GM23338 (cell line): ENCODE data around the gene KRT32. TPM values are rescaled to one million over a fixed set of nuclear protein-coding genes. Genes with fewer than 3 reads are reported as not detected.

Experiments
- ATAC-seq: fragments of 200-7000 bp; cut with Tn5 transposase; 3 replicates; pipeline ENCODE4 v1.9.1; 2020
- DNase-seq: peaks from one replicate; pipeline ENCODE4 v3.0.0-alpha.2; 2015; ENCODE audit warnings: low spot score
- H2AFZ ChIP-seq: fragments of 200-600 bp; sonication (generic); 2 replicates; pipeline ENCODE4 v1.8.0; 2016; ENCODE audit warnings: antibody characterized with exemption, mild to moderate bottlenecking, moderate library complexity
- H3F3A ChIP-seq: fragments of 200-600 bp; sonication (generic); replicated peaks from 2 replicates; pipeline ENCODE4 v1.8.0; 2017; ENCODE audit warnings: antibody characterized with exemption, mixed run types, low read depth
- H3K27ac ChIP-seq: fragments of 200-600 bp; sonication (generic); 2 replicates; pipeline ENCODE4 v1.6.1; 2016; ENCODE audit warnings: low read depth
- H3K27me3 ChIP-seq: fragments of 200-600 bp; sonication (generic); 2 replicates; pipeline ENCODE4 v1.8.0; 2016; ENCODE audit warnings: mild to moderate bottlenecking, mixed run types, moderate library complexity; ENCODE audit not compliant: insufficient read depth
- H3K36me3 ChIP-seq: fragments of 200-600 bp; sonication (generic); 2 replicates; pipeline ENCODE4 v1.8.0; 2016; ENCODE audit warnings: mild to moderate bottlenecking; ENCODE audit not compliant: insufficient read depth
- H3K4me1 ChIP-seq: fragments of 200-600 bp; sonication (generic); 2 replicates; pipeline ENCODE4 v1.8.0; 2016; ENCODE audit warnings: mild to moderate bottlenecking, moderate library complexity; ENCODE audit not compliant: insufficient read depth
- H3K4me2 ChIP-seq: fragments of 200-600 bp; sonication (generic); 2 replicates; pipeline ENCODE4 v1.7.1; 2017; ENCODE audit warnings: mixed run types
- H3K4me3 ChIP-seq: fragments of 200-600 bp; sonication (generic); 2 replicates; pipeline ENCODE4 v1.6.1; 2016; ENCODE audit warnings: mixed run types
- H3K79me2 ChIP-seq: fragments of 200-600 bp; sonication (generic); replicated peaks from 2 replicates; pipeline ENCODE4 v1.8.0; 2017; ENCODE audit warnings: mild to moderate bottlenecking; ENCODE audit not compliant: insufficient read depth
- H3K9me2 ChIP-seq: fragments of 200-600 bp; sonication (generic); 2 replicates; pipeline ENCODE4 v1.8.0; 2017; ENCODE audit not compliant: insufficient read depth
- H4K20me1 ChIP-seq: fragments of 200-600 bp; sonication (generic); replicated peaks from 2 replicates; pipeline ENCODE4 v1.8.0; 2017; ENCODE audit warnings: mild to moderate bottlenecking; ENCODE audit not compliant: insufficient read depth
- H3K27ac Mint-ChIP-seq: 2 replicates; pipeline ENCODE4 v1.8.0; 2020; ENCODE audit warnings: inconsistent platforms, mild to moderate bottlenecking, moderate library complexity, mixed read lengths
- H3K27me3 Mint-ChIP-seq: 3 replicates; pipeline ENCODE4 v1.8.0; 2022; ENCODE audit warnings: low read depth, mild to moderate bottlenecking, moderate library complexity, mixed read lengths, inconsistent platforms; ENCODE audit not compliant: insufficient read depth, poor library complexity
- H3K36me3 Mint-ChIP-seq: 3 replicates; pipeline ENCODE4 v1.8.0; 2021; ENCODE audit warnings: low read depth, mild to moderate bottlenecking, inconsistent platforms, moderate library complexity, mixed read lengths
- H3K4me1 Mint-ChIP-seq: 3 replicates; pipeline ENCODE4 v1.8.0; 2020; ENCODE audit warnings: mild to moderate bottlenecking, inconsistent platforms, mixed read lengths
- H3K4me3 Mint-ChIP-seq: 3 replicates; pipeline ENCODE4 v1.8.0; 2021; ENCODE audit warnings: moderate library complexity, mild to moderate bottlenecking, inconsistent platforms, mixed read lengths
- H3K9me3 Mint-ChIP-seq: 3 replicates; pipeline ENCODE4 v1.8.0; 2020; ENCODE audit warnings: moderate library complexity, mild to moderate bottlenecking, inconsistent platforms, mixed read lengths
- CREB1 ChIP-seq: fragments of 250-450 bp; sonication (Bioruptor Pico); IDR thresholded peaks from 2 replicates; pipeline ENCODE4 v1.5.0; 2020; ENCODE audit warnings: low read depth, mild to moderate bottlenecking, moderate library complexity
- CTCF ChIP-seq, 2 experiments: fragments of 200-600 bp in 1 of 2; sonication (generic) in 1 of 2; conservative IDR thresholded peaks; 2 replicates each; pipeline versions ENCODE4 v1.5.1 to v1.6.1; 2016 to 2017; ENCODE audit warnings: antibody characterized with exemption in 2 of 2, low read depth in 2 of 2, mild to moderate bottlenecking in 2 of 2, moderate library complexity in 1 of 2
- EZH2 ChIP-seq: fragments of 200-600 bp; sonication (generic); IDR thresholded peaks from one replicate; pipeline ENCODE4 v1.8.0; 2017; ENCODE audit warnings: antibody characterized with exemption, mild to moderate bottlenecking, low read depth; ENCODE audit not compliant: unreplicated experiment
- EZH2phosphoT487 ChIP-seq: fragments of 200-600 bp; sonication (generic); IDR thresholded peaks from one replicate; pipeline ENCODE4 v1.8.1; 2018; ENCODE audit warnings: antibody characterized with exemption; ENCODE audit not compliant: unreplicated experiment
- JUNB ChIP-seq: IDR thresholded peaks from one replicate; pipeline ENCODE4 v1.6.1; 2016; ENCODE audit warnings: antibody characterized with exemption; ENCODE audit not compliant: unreplicated experiment
- NANOG ChIP-seq: IDR thresholded peaks from 2 replicates; pipeline ENCODE4 v1.6.1; 2016; ENCODE audit warnings: antibody characterized with exemption, borderline replicate concordance
- POLR2AphosphoS5 ChIP-seq: IDR thresholded peaks from 2 replicates; pipeline ENCODE4 v1.6.1; 2016; ENCODE audit warnings: antibody characterized with exemption, low read depth
- STAT1 ChIP-seq: IDR thresholded peaks from one replicate; pipeline ENCODE4 v1.6.1; 2016; ENCODE audit warnings: antibody characterized with exemption; ENCODE audit not compliant: unreplicated experiment
- ZNF331 ChIP-seq: fragments of 250-450 bp; sonication (Bioruptor Pico); IDR thresholded peaks from 2 replicates; pipeline ENCODE4 v1.5.0; 2020; ENCODE audit warnings: low read depth, mild to moderate bottlenecking, moderate library complexity
- polyA plus RNA-seq: library from polyadenylated mRNA; unstranded; fragments of >200 nt; fragmentation: Nextera tagmentation; extraction: Ambion mirVana; gene quantifications from 2 replicates; pipeline ENCODE4 v1.2.1, GENCODE V29; 2016
- total RNA-seq: library from RNA; depleted of rRNA; stranded (reverse); fragments of >200 nt; shearing (Covaris generic); gene quantifications from 2 replicates; pipeline ENCODE4 v1.2.3, GENCODE V29; 2014
- TF ChIP-seq, protein P1 (sequence below): IDR thresholded peaks from 2 replicates; pipeline ENCODE4 v1.6.1; 2016; ENCODE audit warnings: antibody characterized with exemption
- TF ChIP-seq, protein P2 (sequence below): IDR thresholded peaks from one replicate; pipeline ENCODE4 v1.6.1; 2018; ENCODE audit warnings: antibody characterized with exemption; ENCODE audit not compliant: unreplicated experiment

Gene KRT32
- total and polyA plus RNA-seq, 2 experiments from 2014 or later = not detected

GRCh38 chr17:41417127-41417526 is 50.1 kb downstream of the KRT32 start:
- no peak overlapping the region for H3K4me2 ChIP-seq

More at GRCh38 chr17:41417127-41417526, 50.1 kb downstream of the KRT32 start:
- peaks cover 9% of the 10 kb centered on the region; the same call in 1 of the 2 replicates for H3K4me1 ChIP-seq
- no peak overlapping the region for H3K27ac ChIP-seq
- no peak overlapping the region for H3K4me3 ChIP-seq
- ATAC-seq (no peak), DNase-seq (no peak)
- no peaks in the 10 kb centered on the region for H3K27me3 ChIP-seq
- H3K4me3 Mint-ChIP-seq = no peak overlapping the region
- H3K36me3 Mint-ChIP-seq = no peaks in the 10 kb centered on the region
- no peaks in the 10 kb centered on the region for H3K9me3 Mint-ChIP-seq
- peaks cover 11% of the 10 kb centered on the region for H3K9me2 ChIP-seq
- TF ChIP-seq STAT1 (no peak), ZNF331 (CRISPR knock-in tag) (no peak), EZH2 (no peak), JUNB (no peak), CREB1 (no peak), NANOG (no peak), POLR2AphosphoS5 (no peak), EZH2phosphoT487 (no peak), CTCF (conservative IDR thresholded peaks at IDR 0.05; ENCODE audit: low read depth in 2 of 2) (no peak)
- TF ChIP-seq, protein P1, sequence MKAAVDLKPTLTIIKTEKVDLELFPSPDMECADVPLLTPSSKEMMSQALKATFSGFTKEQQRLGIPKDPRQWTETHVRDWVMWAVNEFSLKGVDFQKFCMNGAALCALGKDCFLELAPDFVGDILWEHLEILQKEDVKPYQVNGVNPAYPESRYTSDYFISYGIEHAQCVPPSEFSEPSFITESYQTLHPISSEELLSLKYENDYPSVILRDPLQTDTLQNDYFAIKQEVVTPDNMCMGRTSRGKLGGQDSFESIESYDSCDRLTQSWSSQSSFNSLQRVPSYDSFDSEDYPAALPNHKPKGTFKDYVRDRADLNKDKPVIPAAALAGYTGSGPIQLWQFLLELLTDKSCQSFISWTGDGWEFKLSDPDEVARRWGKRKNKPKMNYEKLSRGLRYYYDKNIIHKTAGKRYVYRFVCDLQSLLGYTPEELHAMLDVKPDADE = no peak
- TF ChIP-seq, protein P2, sequence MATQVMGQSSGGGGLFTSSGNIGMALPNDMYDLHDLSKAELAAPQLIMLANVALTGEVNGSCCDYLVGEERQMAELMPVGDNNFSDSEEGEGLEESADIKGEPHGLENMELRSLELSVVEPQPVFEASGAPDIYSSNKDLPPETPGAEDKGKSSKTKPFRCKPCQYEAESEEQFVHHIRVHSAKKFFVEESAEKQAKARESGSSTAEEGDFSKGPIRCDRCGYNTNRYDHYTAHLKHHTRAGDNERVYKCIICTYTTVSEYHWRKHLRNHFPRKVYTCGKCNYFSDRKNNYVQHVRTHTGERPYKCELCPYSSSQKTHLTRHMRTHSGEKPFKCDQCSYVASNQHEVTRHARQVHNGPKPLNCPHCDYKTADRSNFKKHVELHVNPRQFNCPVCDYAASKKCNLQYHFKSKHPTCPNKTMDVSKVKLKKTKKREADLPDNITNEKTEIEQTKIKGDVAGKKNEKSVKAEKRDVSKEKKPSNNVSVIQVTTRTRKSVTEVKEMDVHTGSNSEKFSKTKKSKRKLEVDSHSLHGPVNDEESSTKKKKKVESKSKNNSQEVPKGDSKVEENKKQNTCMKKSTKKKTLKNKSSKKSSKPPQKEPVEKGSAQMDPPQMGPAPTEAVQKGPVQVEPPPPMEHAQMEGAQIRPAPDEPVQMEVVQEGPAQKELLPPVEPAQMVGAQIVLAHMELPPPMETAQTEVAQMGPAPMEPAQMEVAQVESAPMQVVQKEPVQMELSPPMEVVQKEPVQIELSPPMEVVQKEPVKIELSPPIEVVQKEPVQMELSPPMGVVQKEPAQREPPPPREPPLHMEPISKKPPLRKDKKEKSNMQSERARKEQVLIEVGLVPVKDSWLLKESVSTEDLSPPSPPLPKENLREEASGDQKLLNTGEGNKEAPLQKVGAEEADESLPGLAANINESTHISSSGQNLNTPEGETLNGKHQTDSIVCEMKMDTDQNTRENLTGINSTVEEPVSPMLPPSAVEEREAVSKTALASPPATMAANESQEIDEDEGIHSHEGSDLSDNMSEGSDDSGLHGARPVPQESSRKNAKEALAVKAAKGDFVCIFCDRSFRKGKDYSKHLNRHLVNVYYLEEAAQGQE = no peak
- no peaks in the 10 kb centered on the region for H3F3A ChIP-seq
- H2AFZ ChIP-seq = peak overlapping the region; percentile 86; the same call in 1 of the 2 replicates
- no peaks in the 10 kb centered on the region for H4K20me1 ChIP-seq
- no peak overlapping the region for H3K27ac Mint-ChIP-seq
- H3K79me2 ChIP-seq = no peaks in the 10 kb centered on the region
- H3K36me3 ChIP-seq = no peaks in the 10 kb centered on the region
- H3K27me3 Mint-ChIP-seq = no peaks in the 10 kb centered on the region
- H3K4me1 Mint-ChIP-seq = peaks cover 25% of the 10 kb centered on the region
